ENCODE measurements around the gene DCHS2.

The DCHS2 gene

DNA sequence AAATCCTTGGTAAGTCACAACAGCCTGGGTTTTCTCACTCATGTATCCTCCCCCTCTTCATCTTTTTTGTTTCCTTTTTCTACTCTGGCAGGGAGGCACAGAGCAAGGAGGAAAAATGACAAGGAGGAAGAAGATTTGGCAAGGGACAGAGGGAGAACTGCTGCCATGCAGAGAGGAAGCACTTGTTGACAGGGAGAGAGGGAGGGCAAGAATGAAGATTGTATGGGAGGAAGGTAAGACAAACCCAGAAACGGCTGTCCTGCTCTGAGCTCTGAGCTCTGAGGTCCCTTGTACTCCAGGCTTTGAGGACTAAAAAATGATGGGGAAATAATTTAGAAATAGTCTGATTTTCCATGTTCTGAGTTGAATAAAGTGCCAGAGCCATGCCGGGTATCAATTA, 123.9 kb downstream of the DCHS2 start:
- TF ChIP-seq, protein P1, sequence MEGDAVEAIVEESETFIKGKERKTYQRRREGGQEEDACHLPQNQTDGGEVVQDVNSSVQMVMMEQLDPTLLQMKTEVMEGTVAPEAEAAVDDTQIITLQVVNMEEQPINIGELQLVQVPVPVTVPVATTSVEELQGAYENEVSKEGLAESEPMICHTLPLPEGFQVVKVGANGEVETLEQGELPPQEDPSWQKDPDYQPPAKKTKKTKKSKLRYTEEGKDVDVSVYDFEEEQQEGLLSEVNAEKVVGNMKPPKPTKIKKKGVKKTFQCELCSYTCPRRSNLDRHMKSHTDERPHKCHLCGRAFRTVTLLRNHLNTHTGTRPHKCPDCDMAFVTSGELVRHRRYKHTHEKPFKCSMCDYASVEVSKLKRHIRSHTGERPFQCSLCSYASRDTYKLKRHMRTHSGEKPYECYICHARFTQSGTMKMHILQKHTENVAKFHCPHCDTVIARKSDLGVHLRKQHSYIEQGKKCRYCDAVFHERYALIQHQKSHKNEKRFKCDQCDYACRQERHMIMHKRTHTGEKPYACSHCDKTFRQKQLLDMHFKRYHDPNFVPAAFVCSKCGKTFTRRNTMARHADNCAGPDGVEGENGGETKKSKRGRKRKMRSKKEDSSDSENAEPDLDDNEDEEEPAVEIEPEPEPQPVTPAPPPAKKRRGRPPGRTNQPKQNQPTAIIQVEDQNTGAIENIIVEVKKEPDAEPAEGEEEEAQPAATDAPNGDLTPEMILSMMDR (IDR thresholded peaks at IDR 0.05; ENCODE audit: low read depth, low read length): no peak
- no peak overlapping the region for H3K4me3 ChIP-seq (ENCODE audit: low read depth, low read length)

DNA sequence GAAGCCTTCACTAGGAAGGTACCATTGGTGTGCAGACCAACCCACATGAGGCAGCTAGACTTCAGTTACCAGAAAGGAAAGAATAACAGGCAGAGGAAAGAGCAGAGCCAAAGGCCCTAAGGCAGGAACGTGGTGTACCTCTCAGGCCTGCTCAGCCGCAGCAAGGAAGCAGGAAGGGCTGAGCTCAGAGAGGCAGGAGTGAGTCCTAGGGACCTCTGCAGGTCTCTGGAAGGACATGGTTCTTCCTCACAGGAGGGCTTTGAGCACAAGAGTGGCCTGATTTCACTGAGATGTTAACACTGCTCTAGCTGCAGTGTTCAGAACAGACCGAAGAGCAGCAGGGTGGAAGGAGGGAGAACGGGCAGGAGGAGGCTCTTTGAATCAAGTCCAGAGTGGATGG, 124.6 kb downstream of the DCHS2 start:
- TF ChIP-seq, protein P1 (IDR thresholded peaks at IDR 0.05; ENCODE audit: low read depth, low read length): no peak
- H3K4me3 ChIP-seq (ENCODE audit: low read depth, low read length): no peak overlapping the region

DNA sequence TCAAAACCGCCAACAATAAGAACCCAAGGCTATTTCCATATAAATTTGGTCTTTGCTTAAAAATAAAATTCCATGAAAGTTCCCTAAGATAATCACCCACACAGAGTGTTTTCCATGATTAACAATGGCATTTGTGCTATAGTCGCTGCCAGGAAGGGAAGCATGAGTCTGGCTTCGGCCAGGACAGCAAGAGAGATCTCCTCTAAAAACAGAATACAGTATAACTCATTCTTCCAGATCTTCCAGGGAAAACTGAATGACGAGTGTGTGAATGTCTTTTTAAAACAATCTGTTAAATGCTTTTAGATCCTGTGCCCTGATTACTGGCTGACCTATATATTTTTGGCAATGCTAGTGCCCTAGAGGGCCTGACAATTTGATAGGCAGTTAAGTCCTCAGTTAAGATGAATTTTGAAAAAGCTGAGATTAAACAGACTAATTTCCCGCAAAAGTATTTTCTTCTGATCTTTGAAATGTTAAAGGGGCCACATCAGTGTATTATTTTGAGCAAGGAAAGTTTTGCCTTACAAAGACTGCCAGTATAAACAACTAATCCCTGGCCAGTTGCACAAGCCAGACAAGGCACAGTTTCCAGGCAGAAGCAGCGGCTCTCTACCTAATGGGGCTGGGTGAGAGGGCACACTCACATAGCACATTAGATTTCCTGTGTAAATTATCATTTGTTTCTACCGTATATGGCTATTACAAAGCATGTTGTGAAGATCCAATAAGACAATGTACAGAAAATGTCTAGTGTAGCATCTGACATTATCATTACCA, 127.3 kb downstream of the DCHS2 start:
- H3K4me3 ChIP-seq (ENCODE audit: low read depth, low read length): no peak overlapping the region
- TF ChIP-seq, protein P1 (IDR thresholded peaks at IDR 0.05; ENCODE audit: low read depth, low read length): no peak

DNA sequence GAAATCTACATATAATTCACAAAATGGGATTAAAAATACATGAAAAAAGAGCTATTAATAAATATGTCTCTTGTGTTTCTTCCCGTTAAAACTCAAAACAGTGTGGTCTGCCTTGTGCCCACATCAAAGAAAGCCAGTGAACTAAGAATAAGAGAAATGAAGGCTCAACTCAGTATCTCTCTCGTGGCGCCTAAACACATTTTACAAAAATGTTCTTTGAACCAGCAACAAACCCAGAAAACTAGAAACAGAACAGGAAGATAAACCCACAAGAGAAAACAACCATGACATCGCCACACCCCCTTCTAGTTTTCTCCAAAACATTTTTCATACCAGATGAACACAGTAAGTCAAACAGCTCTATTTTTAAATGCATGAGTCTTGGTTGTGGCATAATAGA, 130.1 kb downstream of the DCHS2 start:
- no peak overlapping the region for H3K4me3 ChIP-seq (ENCODE audit: low read depth, low read length)
- TF ChIP-seq, protein P1 (IDR thresholded peaks at IDR 0.05; ENCODE audit: low read depth, low read length): no peak

DNA sequence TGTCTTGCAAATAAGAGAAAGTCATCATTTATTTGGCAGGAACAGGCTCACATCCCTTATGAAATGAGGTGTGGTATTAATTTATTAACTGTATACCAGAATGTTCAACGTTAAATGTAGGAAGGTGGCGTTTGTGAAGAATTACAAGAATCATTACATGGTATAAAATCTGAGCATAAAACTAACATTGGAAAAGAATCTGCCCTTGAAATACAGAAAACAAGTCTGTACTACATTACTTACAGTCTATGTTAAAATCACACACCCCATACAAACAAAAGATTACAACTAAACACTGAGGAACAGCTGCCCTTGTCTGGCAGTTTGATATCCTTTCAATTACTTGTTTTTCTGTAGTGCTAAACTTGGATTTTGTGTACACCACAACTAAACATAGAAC, 131.1 kb downstream of the DCHS2 start:
- TF ChIP-seq, protein P1 (IDR thresholded peaks at IDR 0.05; ENCODE audit: low read depth, low read length): no peak
- H3K4me3 ChIP-seq (ENCODE audit: low read depth, low read length): no peak overlapping the region

DNA sequence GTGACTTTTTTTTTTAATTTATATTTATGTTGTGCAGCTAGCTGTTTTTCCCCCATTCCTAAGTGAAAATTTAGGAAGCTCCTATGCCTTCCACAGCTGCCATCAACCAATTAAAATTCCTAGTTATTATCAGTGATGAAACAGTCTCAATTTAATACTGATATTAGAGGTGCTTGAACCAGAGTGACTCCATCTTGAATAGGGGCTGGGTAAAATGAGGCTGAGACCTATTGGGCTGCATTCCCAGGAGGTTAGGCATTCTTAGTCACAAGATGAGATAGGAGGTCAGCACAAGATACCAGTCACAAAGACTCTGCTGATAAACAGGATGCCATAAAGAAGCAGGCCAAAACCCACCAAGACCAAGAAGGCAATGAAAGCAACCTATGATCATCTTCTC, 136.7 kb downstream of the DCHS2 start:
- TF ChIP-seq, protein P1 (IDR thresholded peaks at IDR 0.05; ENCODE audit: low read depth, low read length): no peak
- no peak overlapping the region for H3K4me3 ChIP-seq (ENCODE audit: low read depth, low read length)

DNA sequence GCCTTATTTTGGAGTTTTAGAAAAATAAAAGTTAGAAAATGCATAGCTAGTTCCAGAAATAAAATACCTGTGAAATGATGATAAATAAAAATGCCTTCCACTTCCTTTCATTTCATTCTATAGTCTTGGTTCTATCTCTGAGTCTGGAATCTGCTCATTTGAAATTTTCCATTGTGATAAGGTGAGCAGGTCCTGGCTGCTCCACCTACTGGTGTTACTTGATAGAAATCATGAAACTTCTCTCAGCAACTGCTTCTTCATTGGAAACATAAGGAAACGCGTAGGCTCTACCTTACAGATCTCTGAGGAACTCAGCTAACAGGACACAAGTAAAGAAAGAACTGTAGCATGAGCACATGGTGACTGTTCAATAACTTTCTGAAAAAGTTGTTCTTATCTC, 141.8 kb downstream of the DCHS2 start:
- H3K4me3 ChIP-seq (ENCODE audit: low read depth, low read length): no peak overlapping the region
- TF ChIP-seq, protein P1 (IDR thresholded peaks at IDR 0.05; ENCODE audit: low read depth, low read length): no peak

Data from WI38 (cell line).